OCI-LY1 (cell line): Measurements from ENCODE around the gene SLC22A4.

Experiments used
- CTCF ChIP-seq: fragments of 200-600 bp; sonication (generic), shearing (Covaris generic); IDR thresholded peaks from 2 replicates; pipeline ENCODE4 v1.5.1; 2017; ENCODE audit warnings: mild to moderate bottlenecking, antibody characterized with exemption, low read length, moderate library complexity, mixed read lengths
- EZH2 ChIP-seq: fragments of 200-600 bp; sonication (generic), shearing (Covaris generic); IDR thresholded peaks from 2 replicates; pipeline ENCODE4 v1.8.0; 2017; ENCODE audit warnings: borderline replicate concordance, mixed run types, mild to moderate bottlenecking, antibody characterized with exemption, low read length, moderate library complexity, mixed read lengths

- TF ChIP-seq CTCF (no peak), EZH2 (no peak)
Measured at GRCh38 chr5:132289097-132289496, 5.1 kb upstream of the SLC22A4 start.
